ENCODE data around the gene RSRP1.

DNA sequence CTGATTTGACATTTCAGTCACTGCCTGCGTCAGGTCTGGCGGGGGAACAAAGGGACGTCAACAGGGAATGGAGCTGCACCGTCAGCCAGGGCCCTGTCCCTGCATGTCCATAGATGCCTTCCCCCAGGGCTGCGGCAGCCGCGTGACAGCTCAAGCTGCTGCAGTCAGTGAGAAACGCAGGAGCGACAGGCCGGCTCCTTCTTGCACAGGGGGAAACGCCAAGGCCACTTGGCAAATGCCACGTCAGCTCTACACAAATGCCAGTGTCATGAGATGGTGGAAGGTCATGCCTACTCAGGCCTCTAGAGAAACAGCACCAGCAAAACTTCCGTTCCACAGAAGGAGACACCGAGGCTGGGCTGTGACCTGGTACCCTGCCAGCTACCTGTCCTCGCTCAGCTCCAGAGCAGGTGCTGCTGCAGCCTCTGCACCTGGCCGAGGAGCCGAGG lies 52.7 kb downstream of the RSRP1 start:
- TF ChIP-seq, protein P1, sequence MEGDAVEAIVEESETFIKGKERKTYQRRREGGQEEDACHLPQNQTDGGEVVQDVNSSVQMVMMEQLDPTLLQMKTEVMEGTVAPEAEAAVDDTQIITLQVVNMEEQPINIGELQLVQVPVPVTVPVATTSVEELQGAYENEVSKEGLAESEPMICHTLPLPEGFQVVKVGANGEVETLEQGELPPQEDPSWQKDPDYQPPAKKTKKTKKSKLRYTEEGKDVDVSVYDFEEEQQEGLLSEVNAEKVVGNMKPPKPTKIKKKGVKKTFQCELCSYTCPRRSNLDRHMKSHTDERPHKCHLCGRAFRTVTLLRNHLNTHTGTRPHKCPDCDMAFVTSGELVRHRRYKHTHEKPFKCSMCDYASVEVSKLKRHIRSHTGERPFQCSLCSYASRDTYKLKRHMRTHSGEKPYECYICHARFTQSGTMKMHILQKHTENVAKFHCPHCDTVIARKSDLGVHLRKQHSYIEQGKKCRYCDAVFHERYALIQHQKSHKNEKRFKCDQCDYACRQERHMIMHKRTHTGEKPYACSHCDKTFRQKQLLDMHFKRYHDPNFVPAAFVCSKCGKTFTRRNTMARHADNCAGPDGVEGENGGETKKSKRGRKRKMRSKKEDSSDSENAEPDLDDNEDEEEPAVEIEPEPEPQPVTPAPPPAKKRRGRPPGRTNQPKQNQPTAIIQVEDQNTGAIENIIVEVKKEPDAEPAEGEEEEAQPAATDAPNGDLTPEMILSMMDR (IDR thresholded peaks at IDR 0.05): no peak
- no peak for TF ChIP-seq POLR2A (IDR thresholded peaks at IDR 0.05)

Measured in gastroesophageal sphincter (tissue), 3 donors.